Panc1 (cell line): ENCODE results near the gene SAFB2. TPM values are rescaled to one million over a fixed set of nuclear protein-coding genes. Genes with fewer than 3 reads are reported as not detected.
A peak's percentile ranks its signal among the peaks of the same experiment; 100 is the strongest.

Experiments used
- ATAC-seq: fragments of 200-7000 bp; cut with Tn5 transposase; 2 replicates; pipeline ENCODE4 v1.9.1; 2020; ENCODE audit warnings: mild to moderate bottlenecking, moderate library complexity
- BruUV-seq: library from RNA; stranded (reverse); fragments of 400-500 nt; replicated peaks from 2 replicates; lab custom pipeline; 2021; lab: Mats Ljungman, UMichigan
- CTCF ChIA-PET: fragments of 300-600 bp; sonication (Branson Sonifier 250); formaldehyde crosslinking; loops from one replicate; lab custom pipeline; 2022; ENCODE audit warnings: antibody characterized with exemption; lab: Charles Lee
- POLR2A ChIA-PET: fragments of 300-600 bp; sonication (Branson Sonifier 250); formaldehyde crosslinking; loops from one replicate; lab custom pipeline; 2022; ENCODE audit warnings: antibody characterized with exemption; lab: Charles Lee
- DNase-seq: peaks from one replicate; pipeline ENCODE4 v3.0.0-alpha.2; 2010; ENCODE audit warnings: low read depth, low spot score
- H3K27ac ChIP-seq: 2 replicates; pipeline ENCODE4 v1.5.1; 2011; ENCODE audit warnings: mild to moderate bottlenecking, low read length, inconsistent platforms
- H3K27me3 ChIP-seq: fragments of 200-500 bp; sonication (Bioruptor generic); 2 replicates; pipeline ENCODE4 v1.6.0; 2014; ENCODE audit warnings: low read length, inconsistent platforms; ENCODE audit not compliant: control insufficient read depth, insufficient read depth
- H3K36me3 ChIP-seq: fragments of 200-500 bp; sonication (Bioruptor generic); 2 replicates; pipeline ENCODE4 v1.5.1; 2014; ENCODE audit warnings: inconsistent platforms, mild to moderate bottlenecking, low read length, moderate library complexity; ENCODE audit not compliant: control insufficient read depth, insufficient read depth
- H3K4me1 ChIP-seq: 2 replicates; pipeline ENCODE4 v1.5.1; 2011; ENCODE audit warnings: inconsistent platforms, mild to moderate bottlenecking, low read length, moderate library complexity; ENCODE audit not compliant: control insufficient read depth, insufficient read depth
- H3K4me3 ChIP-seq, 2 experiments: 2 replicates each; pipeline ENCODE4 v1.5.1; 2011 to 2012; ENCODE audit warnings: low read depth in 2 of 2, low read length in 2 of 2, mild to moderate bottlenecking in 2 of 2, inconsistent platforms in 1 of 2, moderate library complexity in 1 of 2
- H3K9me3 ChIP-seq: fragments of 200-500 bp; sonication (Bioruptor generic); 2 replicates; pipeline ENCODE4 v1.5.1; 2014; ENCODE audit warnings: low read depth, mild to moderate bottlenecking, inconsistent platforms, low read length, moderate library complexity; ENCODE audit not compliant: control insufficient read depth, insufficient read depth
- CTCF ChIP-seq: fragments of 450-650 bp; IDR thresholded peaks from 2 replicates; pipeline ENCODE4 v1.5.1; 2017; ENCODE audit warnings: mild to moderate bottlenecking
- POLR2AphosphoS5 ChIP-seq: IDR thresholded peaks from 2 replicates; pipeline ENCODE4 v1.6.1; 2012; ENCODE audit warnings: mild to moderate bottlenecking, low read depth, low read length, moderate library complexity
- SIN3A ChIP-seq: IDR thresholded peaks from 2 replicates; pipeline ENCODE4 v1.6.1; 2012; ENCODE audit warnings: low read depth, mild to moderate bottlenecking, low read length, moderate library complexity, borderline replicate concordance; ENCODE audit not compliant: insufficient read depth
- TCF7L2 ChIP-seq: IDR thresholded peaks from 2 replicates; pipeline ENCODE4 v1.6.1; 2011; ENCODE audit warnings: mild to moderate bottlenecking, low read depth, low read length, inconsistent platforms
- in situ Hi-C: cut with HindIII; loops from 2 replicates; pipeline ENCODE4 v1.10.0; 2016; ENCODE audit warnings: low sequenced_read_pairs, low pct_unique_long_range_greater_than_20kb
- intact Hi-C: fragments of 100-400 bp; cut with micrococcal nuclease; formaldehyde crosslinking; loops from one replicate; pipeline ENCODE4 v1.10.0; 2022; ENCODE audit not compliant: unreplicated experiment
- total RNA-seq: library from RNA; stranded (reverse); gene quantifications from one replicate; pipeline ENCODE4 v1.2.1, GENCODE V29; 2021; ENCODE audit not compliant: unreplicated experiment

SAFB2 gene
- total RNA-seq, 1 experiment from 2014 or later: 83.5 TPM

GRCh38 chr19:5547881-5548280 is 74.7 kb downstream of the SAFB2 start:
- no peaks in the 10 kb centered on the region for H3K27me3 ChIP-seq
- peak; percentile 78; the same call in 1 of the 2 replicates for ATAC-seq
- no TSS peak for BruUV-seq
- TF ChIP-seq TCF7L2: no peak
- TF ChIP-seq CTCF: peak; percentile 74
- no peak for TF ChIP-seq SIN3A
- TF ChIP-seq POLR2AphosphoS5: no peak
- no peak for DNase-seq
- no peak overlapping the region for H3K27ac ChIP-seq
- H3K4me1 ChIP-seq: no peaks in the 10 kb centered on the region
- CTCF ChIA-PET: interaction anchor here (1.1 kb wide), 1 partner anchor 13 kb away, joined by 8 read pairs; no protein-coding TSS in a partner anchor
- intact Hi-C loops (no loop called here), in situ Hi-C loops (no loop called here)
- POLR2A ChIA-PET: no interaction called here
- H3K9me3 ChIP-seq: no peaks in the 10 kb centered on the region
- no peak overlapping the region for H3K4me3 ChIP-seq
- no peaks in the 10 kb centered on the region for H3K36me3 ChIP-seq

DNA sequence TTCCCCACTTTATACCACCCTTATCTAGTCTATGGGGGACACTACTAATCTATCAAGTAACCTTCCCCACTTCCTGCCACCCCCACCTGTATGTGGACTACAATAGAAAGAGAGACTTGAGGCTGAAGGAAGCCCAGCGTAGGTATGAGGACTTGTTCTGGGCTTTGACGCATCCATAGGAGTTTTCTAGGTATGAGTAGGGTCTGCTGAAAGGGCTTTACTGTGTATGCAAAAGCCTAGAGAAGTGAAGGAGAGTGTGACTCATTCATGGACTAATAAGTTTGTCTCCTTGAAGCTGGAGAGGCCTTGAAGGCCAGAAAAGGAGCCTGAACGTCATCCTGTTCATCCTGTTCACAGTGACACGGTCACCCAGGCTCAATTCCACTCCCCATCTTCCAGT is 76.6 kb downstream of the SAFB2 start:
- intact Hi-C loops: no loop called here
- POLR2A ChIA-PET: no interaction called here

GRCh38 chr19:5545051-5545450 is 77.5 kb downstream of the SAFB2 start:
- ChIA-PET CTCF (no interaction called here), POLR2A (no interaction called here)
- Histone ChIP-seq H3K4me3 (no peak overlapping the region), H3K36me3 (no peaks in the 10 kb centered on the region), H3K9me3 (no peaks in the 10 kb centered on the region), H3K27me3 (no peaks in the 10 kb centered on the region), H3K4me1 (no peaks in the 10 kb centered on the region), H3K27ac (no peak overlapping the region)
- no peak for TF ChIP-seq CTCF
- ATAC-seq (no peak), DNase-seq (no peak)
- in situ Hi-C loops (no loop called here), intact Hi-C loops (no loop called here)
- no TSS peak for BruUV-seq

More for the DNA sequence above, 76.6 kb downstream of the SAFB2 start:
- ATAC-seq (0 out of 2 replicates have a peak, but pooled peaks have one; percentile 56), DNase-seq (no peak)
- Histone ChIP-seq H3K9me3 (no peaks in the 10 kb centered on the region), H3K27ac (no peak overlapping the region), H3K27me3 (no peaks in the 10 kb centered on the region), H3K4me1 (no peaks in the 10 kb centered on the region), H3K4me3 (no peak overlapping the region), H3K36me3 (no peaks in the 10 kb centered on the region)
- CTCF ChIA-PET: interaction anchor here (0.7 kb wide), 1 partner anchor 359 kb away, joined by 3 read pairs; no protein-coding TSS in a partner anchor
- no peak for TF ChIP-seq CTCF
- BruUV-seq: no TSS peak
- in situ Hi-C loops: no loop called here
